GM10266 (cell line): ENCODE results near the gene PPP1R1A.

Experiments
- DNase-seq: peaks from one replicate; pipeline ENCODE4 v3.0.0; 2012; ENCODE audit errors: extremely low spot score
- CTCF ChIP-seq: IDR thresholded peaks from 2 replicates; pipeline ENCODE4 v1.5.1; 2012; ENCODE audit warnings: mild to moderate bottlenecking, low read depth; ENCODE audit not compliant: control insufficient read depth, insufficient read depth; ENCODE audit errors: missing control alignments

The PPP1R1A gene

DNA sequence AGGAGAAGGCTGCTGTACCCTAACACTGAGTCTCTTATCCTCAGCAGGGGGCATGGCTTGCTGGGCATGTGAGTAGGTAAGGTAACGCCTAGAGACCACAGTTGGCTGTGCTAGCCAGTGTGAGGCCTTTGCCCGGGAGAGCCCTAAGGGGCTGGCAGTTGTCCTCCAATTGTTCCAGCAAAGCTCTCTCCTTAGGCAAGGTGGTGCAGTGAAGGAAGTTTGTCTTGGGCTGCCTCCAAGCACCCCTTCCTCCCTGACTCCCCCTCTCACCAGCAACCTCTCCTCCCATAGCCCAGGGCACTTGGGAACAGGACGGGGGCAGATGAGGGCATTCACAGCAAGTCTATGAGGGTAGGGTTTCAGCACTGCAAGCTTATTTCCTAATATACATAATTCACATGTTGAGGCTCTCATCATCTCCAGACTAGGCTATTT is 23.3 kb upstream of the PPP1R1A start:
- TF ChIP-seq CTCF: no peak
- no peak for DNase-seq

DNA sequence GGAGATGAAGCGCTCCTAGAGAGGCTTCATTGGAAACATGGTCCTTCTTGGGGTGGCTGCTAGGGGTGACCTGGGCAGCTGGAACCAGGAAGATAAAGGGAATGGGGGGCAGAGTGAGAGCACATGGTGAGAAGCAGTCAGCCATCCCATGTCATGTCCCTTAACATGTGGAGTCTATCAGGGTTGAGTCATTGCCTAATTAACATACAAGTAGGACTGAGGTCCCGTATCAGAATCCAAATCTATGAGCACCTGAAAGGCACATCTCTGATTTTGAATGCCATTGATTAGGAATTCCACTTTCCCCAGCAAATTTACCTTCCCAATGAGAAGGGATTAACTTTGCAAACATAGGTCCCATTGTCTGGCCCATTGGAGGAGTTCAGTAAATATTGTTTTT is 20.3 kb upstream of the PPP1R1A start:
- no peak for DNase-seq
- no peak for TF ChIP-seq CTCF

DNA sequence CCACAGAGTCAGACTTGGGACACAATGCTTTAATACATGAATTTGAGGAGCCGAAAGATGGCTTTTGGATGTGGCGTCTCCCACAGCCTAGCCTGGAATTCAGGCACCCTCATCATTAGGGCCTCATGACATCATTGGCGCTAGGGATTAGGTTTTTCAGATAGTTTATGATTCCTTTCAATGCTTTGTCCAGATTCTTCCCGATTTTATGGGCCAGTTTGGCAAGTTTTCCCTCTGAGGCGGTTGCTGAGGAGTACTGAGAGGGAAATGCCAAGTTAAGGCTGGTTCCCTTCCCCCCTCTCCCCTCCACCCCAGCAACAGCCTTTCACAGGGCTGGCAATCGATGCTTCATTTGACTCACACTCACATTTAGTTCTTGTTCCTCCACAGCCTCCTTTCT is 19.7 kb upstream of the PPP1R1A start:
- no peak for TF ChIP-seq CTCF
- DNase-seq: no peak

DNA sequence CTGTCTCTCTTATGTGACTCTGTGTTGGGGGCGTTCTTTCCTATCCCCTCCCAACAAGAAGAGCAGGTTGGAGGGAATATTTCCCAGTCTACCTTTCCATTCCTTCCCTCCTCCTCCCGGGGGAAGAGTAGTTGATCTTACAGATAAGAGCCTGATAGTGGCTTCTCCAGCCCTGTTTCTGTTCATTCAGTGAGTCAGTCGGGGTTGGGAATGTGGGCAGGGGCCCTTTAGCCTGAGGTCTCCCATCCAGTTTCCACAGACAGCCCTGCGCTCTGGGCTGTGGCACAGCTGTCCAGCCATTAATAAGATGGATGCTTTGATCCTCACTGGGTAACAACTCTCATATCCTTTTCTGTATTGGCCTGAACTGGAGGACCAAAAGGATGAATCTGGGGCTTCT is 18.1 kb upstream of the PPP1R1A start:
- DNase-seq: no peak
- no peak for TF ChIP-seq CTCF

- no peak for DNase-seq
- no peak for TF ChIP-seq CTCF
These were observed 16.9 kb upstream of the PPP1R1A start for GRCh38 chr12:54605138-54605970.

GRCh38 chr12:54604436-54604835 is 16.0 kb upstream of the PPP1R1A start:
- no peak for TF ChIP-seq CTCF
- no peak for DNase-seq

- TF ChIP-seq CTCF: no peak
- no peak for DNase-seq
These were observed 15.4 kb upstream of the PPP1R1A start for GRCh38 chr12:54603872-54604271.
